CD4-positive, alpha-beta T cell treated with Interleukin-1 beta for 1 hour (primary cell): ENCODE data around the gene ITGB6.
A peak's percentile ranks its signal among the peaks of the same experiment; 100 is the strongest.
"Not testable (repeated sequence)": the region's sequence is repeated elsewhere in the genome, so short reads cannot be mapped to it uniquely, and the experiment has no call there.

Experiments
- DNase-seq, 2 donors: peaks; one replicate each; pipeline ENCODE4 v3.0.0-alpha.2; 2020 to 2022

ITGB6 gene

DNA sequence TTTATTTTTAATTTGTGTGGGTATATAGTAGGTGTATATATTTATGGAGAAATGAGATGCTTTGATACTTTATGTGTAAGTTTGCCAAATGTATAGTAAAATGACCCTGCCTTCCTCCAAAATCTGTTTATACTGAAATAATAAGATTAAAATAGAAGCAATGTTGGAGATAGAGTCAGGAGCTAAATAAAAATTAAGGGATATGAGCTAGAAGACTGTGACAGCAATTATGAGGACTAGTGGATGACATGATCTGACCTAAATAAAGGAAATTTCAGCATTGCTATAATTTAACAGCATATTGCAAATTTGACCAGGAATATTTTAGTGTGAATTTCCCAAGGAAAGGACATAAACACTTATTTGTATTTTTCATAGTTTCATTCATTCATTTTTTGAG is 60.7 kb downstream of the ITGB6 start:
- no peak for DNase-seq

DNA sequence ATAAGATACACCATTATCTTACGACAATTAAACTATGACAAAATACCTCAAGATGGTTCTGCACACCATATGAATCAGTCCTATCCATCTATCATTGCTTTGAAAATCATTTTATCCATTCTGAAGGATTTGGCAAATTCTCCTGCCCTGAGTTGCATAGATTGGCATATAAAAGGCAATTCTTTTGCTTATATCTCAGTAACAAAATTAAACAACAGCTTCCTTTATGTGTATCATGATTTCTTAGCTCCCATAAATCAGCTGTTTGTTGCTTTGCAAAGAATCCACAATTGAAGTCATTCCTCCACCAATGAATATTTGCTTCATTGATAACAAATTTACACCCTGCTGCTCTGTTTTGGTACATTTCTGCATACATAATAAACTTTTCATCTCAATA is 61.7 kb downstream of the ITGB6 start:
- DNase-seq: no peak

DNA sequence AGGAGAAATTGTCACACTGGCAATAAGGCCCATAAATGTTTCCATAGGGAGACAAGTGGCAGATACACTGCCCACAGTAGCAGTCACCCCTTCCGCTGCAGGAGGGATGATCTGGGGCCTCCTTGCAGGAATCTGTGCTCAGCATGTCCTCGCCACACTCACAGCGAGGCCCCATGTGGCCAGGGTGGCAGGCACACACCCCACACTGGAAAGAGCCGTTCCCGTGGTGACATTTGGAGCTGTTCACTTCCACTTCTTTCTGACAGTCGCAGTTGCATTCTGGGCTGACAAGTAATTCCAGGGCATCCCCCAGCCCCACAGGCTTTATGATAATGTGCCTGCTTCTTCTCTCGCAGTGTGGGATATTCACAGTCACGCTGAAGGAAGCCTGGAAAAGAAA is 62.6 kb downstream of the ITGB6 start:
- DNase-seq: no peak

DNA sequence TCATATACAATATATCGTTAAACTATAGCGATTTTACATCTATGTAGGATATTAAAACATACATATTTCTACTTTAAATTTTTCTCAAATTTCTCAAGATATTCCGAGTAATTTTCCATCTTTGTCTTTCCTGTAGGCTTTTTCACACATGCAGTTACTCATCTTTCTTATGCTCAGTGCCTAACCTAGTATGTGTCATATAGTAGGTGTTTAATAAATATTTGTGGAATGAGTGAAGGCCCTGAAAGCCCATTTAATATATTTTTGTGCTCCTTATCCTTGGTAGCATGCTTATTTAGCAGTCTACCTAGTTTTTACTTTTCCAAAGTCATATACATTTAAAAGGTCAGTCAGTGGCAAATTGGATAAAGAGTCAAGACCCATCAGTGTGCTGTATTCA is 67.3 kb downstream of the ITGB6 start:
- no peak for DNase-seq

DNA sequence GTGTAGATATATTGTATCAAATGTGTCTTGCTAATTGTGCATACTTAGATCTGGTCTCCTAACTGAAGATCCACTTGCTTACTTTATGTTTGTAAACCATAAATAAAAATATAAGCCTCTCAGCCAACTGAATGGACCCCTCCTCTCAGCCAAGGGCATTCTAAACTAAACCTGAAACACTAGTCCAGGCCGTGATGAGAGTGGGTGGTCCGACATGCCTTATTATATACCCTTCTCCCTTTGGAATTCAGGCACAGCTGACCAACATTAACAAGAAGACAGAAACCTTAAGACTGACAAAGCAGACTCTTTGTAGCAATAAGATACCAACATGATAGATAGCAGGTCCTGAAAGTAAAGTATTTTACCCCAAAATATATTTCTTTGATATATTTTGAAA is 73.3 kb downstream of the ITGB6 start:
- no peak for DNase-seq

DNA sequence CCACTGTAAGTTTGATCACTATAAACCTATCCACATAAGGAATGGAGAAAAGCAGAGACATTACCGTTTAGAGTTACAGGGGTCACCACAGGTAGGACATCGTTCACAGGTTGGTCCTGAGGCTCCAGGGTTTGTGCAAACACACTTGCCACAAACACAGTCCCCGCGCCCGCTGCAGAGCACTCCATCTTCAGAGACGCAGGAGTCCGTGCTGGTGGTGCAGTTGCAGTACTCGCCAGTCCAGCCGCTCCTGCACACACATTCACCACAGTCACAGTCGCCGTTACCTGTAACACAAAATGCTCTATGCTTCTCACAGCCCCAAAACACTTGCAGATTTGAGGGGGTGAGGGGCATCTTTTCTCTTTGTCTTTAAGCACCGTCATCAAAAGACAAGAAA is 73.8 kb downstream of the ITGB6 start:
- DNase-seq: no peak

DNA sequence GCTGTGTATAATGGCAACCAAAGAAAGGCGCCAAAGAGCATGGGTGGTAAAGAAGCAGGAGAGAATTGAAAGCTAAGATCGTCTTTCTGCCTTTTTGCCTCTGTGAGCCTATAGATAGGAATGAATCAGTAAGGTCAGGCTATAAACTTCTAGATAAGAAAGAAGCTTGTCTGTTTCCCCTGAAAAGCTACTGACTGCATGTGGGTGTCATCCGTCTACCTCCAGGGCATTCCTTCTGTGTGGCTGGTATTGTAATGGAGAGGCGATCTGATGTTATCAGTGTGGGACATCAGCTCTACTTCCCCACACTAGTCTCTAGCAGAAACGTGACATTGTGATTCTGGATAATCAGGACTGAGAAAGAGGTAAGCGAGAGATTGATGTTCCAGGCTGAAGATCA is 74.2 kb downstream of the ITGB6 start:
- no peak for DNase-seq

DNA sequence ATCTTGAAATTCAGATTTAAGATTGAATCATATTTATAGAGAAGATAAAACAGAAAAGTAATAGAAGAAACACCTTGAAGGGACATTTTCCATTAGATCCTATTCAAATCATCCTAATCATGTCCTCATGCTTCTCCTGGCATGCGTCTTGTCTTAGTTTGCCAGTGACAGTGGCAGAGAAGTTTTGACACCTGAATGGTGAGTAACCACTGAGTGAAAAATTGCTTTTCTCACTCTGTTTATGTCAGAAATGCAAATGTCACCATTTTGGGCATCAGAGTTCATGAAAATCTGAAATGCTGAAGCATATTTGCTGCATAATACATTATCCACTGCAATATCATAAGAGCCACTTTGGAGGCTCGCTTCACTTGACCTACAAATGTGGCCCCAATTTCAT is 74.7 kb downstream of the ITGB6 start:
- DNase-seq: no peak

DNA sequence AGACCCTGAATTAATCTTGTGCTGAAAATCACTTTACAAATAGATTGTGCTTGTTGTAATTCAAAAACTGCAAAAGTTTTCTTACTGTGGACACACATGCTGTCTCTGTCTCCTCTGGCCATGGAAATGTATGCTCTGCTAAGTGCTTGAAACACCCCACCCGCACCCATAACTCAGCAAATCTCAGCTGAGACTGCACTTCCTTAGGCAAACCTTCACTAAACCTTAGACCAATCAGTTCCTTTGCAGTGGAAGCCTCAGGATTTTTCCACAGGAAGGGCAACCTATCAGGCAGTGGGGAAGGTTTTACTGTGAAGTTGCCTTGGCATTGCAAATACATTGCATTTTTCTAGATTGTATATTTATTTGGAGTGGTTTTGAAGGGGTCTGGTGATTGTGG is 75.5 kb downstream of the ITGB6 start:
- no peak for DNase-seq

DNA sequence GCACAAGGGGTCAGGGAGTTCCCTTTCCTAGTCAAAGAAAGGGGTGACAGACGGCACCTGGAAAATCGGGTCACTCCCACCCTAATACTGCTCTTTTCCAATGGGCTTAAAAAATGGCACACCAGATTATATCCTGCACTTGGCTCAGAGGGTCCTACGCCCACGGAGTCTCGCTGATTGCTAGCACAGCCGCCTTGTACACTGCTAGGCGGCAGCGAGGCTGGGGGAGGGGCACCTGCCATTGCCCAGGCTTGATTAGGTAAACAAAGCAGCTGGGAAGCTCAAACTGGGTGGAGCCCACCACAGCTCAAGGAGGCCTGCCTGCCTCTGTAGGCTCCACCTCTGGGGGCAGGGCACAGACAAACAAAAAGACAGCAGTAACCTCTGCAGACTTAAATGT is 85.4 kb downstream of the ITGB6 start:
- not testable (repeated sequence) for DNase-seq

DNA sequence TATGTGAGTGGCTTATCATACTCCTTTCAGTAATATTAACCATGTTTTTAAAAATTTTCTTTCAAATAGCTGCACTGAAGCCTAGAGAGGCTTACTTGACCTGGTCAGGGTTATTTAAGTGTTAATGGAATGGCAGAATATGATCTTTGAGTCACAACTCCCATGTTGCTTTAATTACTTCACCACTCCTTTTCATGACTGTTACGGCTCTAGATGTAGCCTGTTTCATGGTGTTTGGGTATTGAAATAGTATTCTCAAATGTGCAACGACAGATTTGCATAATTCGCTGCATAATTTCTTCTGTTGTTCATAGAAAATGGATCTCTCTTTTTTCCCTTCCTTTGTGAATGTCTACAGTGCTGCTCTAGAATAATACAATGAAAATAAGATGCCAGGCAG is 86.1 kb downstream of the ITGB6 start:
- DNase-seq: no peak

DNA sequence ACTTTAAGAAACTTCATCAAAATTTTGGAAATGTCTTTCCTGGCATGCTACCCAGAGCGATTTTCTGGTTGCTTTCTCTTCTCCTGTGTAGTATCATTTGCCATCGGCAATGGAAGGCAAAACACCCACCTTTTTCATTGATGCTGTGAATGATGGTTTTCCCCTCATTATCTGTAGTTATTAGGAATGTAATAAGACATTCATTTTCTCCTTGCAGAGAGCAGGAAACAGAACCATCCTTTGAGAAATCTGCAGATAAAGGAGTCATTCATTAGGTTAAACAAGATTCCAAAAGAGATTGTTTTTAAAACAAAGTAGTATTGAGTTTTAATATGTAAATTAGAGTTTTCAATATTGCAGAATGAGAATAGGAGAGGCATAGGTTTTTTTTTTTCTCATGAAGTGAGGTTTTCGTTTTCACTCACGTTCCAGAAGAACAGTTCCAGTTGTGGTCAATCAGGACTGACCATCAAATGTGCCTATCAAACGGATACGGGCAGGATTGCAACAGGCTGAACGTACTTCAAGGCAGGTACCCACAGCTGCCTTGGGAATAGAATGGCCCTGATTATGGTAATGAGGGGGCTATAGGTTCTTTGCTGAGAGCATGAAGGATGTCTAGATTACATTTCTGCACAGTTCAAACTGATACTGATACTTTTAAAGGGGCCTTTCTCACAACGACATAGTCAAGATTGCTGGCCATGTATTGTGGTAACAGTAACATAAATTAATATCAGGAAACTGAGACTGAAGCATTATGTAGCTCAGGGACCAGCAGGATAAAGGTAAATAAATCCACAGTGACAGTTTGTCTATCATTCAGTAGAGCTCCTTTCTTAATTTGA is 87.9 kb downstream of the ITGB6 start:
- DNase-seq: no peak

DNA sequence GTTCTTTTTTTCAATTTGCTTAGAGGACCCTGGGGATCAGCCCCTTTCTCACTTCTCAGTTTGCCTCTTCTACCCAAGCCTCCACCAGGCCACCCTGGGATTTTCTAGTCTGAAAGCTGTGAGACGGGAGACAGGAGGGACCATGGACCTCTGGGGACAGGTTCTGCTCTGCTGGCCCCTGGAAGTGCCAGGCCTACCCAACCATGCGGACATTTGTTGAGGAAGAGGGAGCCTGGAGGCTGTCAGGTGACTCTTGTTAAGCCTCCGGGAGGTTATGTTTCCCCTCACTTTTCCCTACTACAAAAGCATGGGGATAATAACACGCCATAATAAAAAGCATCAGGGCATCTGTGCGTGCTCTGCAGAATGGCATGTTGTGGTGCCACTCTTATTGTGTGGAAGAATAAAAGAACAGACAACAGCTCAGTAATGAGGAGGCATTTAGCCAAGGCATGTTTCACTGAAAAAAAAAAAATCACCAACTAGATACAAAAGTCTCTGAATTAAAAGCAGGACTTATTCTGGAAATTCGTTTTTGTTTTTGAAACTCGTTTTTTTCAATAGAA is 89.3 kb downstream of the ITGB6 start:
- DNase-seq: no peak

DNA sequence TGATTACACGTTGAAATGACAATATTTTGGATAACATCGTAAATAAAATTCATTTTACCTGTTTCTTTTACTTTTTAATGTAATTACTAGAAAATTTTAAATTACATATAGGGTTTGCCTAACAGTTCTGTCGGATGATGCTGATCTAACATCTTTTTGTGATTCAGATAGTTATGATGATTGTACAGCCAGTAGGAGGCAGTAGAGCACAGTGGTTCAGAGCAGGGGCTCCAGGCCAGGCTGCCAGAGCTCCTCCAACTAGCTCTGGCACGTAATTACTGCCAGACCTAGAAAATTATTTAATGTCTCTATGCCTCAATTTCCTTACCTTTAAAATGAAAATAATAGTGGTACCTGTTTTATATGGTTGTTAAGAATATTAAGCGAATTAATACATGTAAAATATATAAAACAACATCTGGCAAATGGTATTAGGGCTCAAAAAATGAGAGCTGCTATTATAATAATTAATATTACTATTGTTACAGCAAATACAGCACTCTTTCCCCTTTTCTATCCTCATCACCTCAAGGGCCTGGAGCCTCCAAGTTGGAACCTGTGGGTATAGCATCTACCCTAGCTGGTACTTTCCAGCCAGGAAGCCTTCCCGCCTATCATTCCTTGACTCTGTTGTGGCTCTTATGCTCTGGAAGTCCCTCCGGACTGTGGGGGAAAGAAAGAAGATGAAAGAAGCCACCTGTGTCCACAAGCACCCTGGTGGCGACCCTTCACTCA is 90.0 kb downstream of the ITGB6 start:
- DNase-seq: peak; percentile 47 to 62

DNA sequence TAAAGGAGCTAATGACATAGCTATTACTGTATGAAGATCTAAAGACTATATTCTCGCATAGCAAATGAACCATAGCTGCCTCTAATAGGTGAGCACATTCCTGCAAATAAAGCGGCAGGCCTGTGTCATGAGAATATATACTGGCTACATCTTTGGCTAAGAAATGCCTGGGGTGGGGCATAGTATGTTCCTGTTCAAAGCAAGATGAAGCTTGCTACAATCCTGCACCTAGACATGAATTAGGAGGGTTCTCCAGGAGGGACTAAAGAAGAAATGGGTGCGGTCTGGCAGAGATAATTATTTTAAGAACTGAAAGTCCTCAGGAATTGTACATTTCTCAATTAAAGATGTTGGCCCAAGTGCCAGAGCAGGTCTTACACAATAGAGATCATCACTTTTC is 90.8 kb downstream of the ITGB6 start:
- no peak for DNase-seq

DNA sequence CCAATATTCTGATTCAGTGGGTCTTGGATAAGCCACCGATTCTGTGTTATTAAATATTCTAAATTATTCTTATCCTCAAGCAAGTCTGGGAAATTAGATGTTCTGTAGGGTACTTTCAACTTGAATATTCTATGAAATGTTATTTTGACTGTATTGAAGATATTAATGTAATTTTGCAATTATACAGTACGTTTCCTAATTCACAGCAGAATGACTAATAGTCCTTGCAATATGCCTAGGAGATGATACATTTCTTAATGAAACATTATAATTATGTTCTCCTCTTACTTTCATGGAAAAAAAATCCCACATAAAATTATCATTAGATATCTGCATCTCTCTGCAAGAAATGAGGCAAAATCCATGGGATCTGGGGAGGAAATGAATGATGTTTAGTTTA is 91.4 kb downstream of the ITGB6 start:
- no peak for DNase-seq

DNA sequence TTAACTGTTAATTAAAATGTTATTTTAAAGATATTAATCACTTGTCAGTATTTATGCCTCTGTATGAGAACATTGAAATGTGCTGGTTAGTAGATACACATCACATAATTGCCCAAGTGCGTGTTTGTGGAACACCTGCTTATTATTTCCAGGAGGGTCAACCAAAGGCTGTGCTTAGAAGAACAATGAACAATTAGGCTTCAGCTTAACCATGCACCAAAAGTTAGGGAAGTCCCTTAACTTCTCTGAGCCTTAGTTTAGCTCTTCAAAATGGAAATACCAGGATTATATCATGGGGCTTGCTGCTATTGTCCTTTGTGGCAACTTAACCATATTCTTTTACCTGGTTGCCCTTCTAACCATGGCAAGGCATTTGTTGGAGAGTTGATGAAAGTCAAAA is 94.7 kb downstream of the ITGB6 start:
- DNase-seq: no peak

DNA sequence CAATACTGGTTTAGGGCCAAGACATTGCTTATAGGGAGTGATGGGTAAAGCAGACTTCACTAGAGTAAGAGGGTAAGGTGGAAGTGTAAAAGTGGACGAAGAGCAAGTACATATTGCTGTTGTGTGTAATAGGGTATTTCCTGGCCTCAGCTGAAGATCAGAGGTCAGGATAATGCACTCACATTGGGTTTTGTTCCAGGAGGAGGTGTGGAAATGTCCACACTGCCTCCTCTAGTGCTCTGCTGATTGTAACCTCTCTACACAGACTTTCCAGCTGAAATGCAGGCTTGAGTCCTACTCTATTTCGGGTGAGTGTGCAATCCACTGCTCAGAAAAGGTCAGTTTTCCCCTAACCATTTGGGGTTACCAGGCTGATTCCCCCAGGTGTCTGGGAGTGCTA is 96.0 kb downstream of the ITGB6 start:
- DNase-seq: no peak

DNA sequence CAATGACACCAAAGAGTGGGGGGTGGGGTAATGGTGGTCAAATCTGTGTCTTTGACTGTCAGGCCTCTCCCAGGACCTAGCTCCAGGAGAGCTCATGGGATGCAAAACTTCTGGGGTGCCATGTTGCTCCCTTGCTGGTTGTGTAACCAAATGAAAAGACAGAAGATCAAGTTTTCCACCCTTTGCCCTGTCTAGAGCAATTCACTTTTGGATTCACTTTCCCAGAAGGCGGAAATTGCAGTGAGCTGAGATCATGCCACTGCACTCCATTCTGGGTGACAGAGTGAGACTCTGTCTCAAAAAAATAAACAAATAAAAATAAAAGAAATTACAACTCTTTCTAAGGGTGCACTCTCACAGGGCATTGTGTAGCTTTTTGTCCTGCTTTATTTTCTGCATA is 102.7 kb downstream of the ITGB6 start:
- DNase-seq: no peak

DNA sequence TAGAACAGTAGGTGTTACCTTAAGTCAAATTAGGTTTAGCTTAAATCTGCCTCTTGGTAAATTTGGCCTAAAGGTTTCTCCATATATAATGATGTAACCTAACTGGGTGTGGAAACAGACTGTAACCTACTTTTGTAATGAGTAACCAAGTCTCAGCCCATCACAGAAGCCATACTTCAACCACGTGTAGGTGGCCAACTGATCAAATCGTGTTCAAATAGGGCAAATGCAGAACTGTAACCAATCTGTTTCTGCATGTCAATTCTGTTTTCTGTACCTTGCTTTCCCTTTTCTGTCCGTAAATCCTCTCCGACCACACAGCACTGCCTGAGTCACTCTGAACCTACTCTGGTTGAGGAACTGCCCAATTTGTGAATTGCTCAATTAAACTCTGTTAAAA is 103.7 kb downstream of the ITGB6 start:
- no peak for DNase-seq

DNA sequence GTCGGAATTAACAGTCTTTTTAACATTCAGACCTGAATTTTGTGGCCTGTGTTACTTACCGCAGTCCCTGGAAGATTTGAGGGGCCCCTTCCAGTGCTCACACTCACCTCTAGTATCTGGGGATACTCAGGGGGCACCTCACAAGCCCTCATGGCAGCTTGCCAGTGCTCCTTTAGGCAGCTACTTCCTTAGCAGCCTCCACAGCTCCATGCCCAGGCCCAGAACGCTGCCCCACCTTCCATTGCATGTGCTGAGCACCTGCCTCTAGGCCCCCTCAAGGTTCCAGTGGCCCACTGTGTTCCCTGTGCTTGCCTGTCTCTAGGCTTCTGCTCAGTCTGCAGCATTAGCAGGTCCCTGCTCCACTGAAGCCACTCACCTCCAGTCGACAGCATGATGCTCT is 107.6 kb downstream of the ITGB6 start:
- no peak for DNase-seq

DNA sequence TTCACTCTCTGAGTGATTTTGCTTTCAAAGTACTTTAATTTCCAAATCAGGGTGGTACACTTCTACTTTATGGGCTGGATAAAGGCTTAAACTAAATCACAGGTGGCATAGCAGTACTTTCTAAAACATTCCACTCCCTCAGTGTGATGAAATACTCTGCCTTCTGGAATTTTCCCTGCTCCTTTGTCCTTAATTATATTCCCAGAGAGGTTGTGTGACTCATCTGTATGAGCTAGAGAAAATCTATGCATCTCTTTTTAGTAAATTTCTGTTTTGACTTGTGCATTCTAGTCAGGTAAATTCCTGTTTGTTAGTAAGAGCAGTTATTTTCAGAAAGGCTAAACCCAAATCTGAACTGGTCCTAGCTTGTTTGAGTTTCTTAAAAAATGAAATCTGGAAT is 108.7 kb downstream of the ITGB6 start:
- no peak for DNase-seq

DNA sequence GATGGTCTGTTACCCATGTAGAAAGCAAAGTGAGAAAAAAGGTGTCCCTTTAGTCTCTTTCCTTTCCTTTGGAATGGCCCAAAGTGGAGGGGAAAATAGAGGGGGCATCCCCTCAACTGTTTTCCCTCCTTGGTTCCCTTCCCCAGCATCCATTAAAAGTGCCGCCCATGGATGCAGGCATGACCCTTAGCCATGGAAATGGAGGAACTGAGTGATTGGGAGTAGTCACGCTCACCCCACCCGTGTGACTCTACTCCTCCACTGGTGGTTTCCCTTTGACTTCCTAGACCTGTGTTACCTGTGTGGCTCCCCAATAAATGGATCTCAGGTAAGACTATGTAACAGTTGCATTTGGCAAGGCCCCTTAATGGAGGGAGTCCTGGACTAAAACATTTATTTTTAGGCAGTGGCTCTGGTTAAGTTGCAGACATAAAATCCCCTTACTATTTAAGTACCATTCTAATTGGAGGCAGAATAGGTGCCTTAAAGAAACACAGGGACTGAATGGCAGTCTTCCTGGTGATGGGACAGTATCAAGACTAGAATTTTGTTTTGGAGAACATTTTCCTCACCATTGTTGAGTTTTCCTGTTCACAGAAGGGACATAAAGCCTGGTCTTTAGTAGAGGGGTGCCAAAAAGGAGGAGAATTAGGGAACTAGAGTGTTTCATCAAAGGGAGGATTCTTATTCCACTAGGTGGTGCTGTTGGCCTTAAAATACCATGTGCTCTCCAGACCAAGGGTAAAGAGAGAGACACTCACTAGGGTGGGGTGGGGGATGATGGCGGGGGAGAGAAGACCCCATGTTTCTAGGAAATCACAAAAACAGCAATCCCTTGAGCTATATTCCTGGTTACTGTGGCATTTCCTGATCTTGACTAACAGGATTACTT is 112.0 kb downstream of the ITGB6 start:
- DNase-seq: no peak
